Colonic mucosa (tissue), 4 donors: ENCODE results near the gene SPATA16. TPM values are rescaled to one million over a fixed set of nuclear protein-coding genes. Genes with fewer than 3 reads are reported as not detected.

Source experiments
- DNase-seq: peaks from one replicate; pipeline ENCODE4 v3.0.0-alpha.2; 2020
- H3K27ac ChIP-seq: fragments of 200-600 bp; one replicate; pipeline ENCODE4 v1.8.0; 2021
- H3K27me3 ChIP-seq: fragments of 200-600 bp; one replicate; pipeline ENCODE4 v1.8.0; 2021
- H3K36me3 ChIP-seq: fragments of 200-600 bp; one replicate; pipeline ENCODE4 v1.8.0; 2021
- H3K4me1 ChIP-seq: fragments of 200-600 bp; one replicate; pipeline ENCODE4 v1.8.0; 2021; ENCODE audit warnings: mild to moderate bottlenecking
- H3K4me3 ChIP-seq: fragments of 200-600 bp; one replicate; pipeline ENCODE4 v1.8.0; 2021
- H3K9ac ChIP-seq, 2 donors: one replicate each; pipeline ENCODE4 v1.7.0; 2013; ENCODE audit warnings: control low read depth in 2 of 2, low read depth in 2 of 2, low read length in 2 of 2
- H3K9me3 ChIP-seq: fragments of 200-600 bp; one replicate; pipeline ENCODE4 v1.8.0; 2021
- intact Hi-C: fragments of 100-400 bp; cut with DNase I; formaldehyde crosslinking; loops from one replicate; pipeline ENCODE4 v1.14.1; 2022
- total RNA-seq, 2 donors: library from RNA; stranded (reverse); fragmentation: NEBNext Ultra II Directional in 1 of 2; extraction: Animal tissue kit (Norgen Biotek cat#: 25700) in 1 of 2; gene quantifications; one replicate each; pipeline ENCODE4 v1.2.1, GENCODE V29; 2021
- TF ChIP-seq, protein P1 (sequence below): fragments of 200-600 bp; IDR thresholded peaks from one replicate; pipeline ENCODE4 v1.8.0; 2022; ENCODE audit warnings: antibody characterized with exemption, mild to moderate bottlenecking
- donor health status: healthy.
- donor health status: DM: no; HTN: no; CAD: no.
- donor health status: DM: no; HTN: no; CAD: no.

Gene SPATA16
- total RNA-seq, 2 donors from 2014 or later = not detected

DNA sequence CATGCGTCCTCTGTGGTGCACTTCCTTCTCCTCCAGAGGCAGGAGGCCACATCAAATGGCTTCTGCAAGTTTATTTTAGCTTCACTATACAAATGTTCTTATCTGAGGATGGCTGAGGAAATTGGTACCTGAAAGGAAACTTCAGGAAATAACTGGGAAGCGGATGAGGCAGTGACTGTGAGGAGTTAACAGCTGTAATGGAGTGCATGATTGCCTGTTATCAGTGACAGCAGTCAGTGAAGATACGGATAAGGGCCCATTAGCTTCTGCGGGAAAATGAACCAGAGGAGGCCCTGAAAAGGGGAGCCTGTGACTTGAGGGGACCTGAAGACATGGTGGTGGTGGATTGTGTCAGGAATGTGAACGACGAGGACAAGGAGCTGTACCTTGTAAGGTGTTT lies 51.8 kb downstream of the SPATA16 start:
- intact Hi-C loops = no loop called here
- H3K9me3 ChIP-seq = no peaks in the 10 kb centered on the region
- H3K27me3 ChIP-seq = no peaks in the 10 kb centered on the region
- no peaks in the 10 kb centered on the region for H3K36me3 ChIP-seq
- TF ChIP-seq, protein P1, sequence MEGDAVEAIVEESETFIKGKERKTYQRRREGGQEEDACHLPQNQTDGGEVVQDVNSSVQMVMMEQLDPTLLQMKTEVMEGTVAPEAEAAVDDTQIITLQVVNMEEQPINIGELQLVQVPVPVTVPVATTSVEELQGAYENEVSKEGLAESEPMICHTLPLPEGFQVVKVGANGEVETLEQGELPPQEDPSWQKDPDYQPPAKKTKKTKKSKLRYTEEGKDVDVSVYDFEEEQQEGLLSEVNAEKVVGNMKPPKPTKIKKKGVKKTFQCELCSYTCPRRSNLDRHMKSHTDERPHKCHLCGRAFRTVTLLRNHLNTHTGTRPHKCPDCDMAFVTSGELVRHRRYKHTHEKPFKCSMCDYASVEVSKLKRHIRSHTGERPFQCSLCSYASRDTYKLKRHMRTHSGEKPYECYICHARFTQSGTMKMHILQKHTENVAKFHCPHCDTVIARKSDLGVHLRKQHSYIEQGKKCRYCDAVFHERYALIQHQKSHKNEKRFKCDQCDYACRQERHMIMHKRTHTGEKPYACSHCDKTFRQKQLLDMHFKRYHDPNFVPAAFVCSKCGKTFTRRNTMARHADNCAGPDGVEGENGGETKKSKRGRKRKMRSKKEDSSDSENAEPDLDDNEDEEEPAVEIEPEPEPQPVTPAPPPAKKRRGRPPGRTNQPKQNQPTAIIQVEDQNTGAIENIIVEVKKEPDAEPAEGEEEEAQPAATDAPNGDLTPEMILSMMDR = no peak
- H3K9ac ChIP-seq = no peak overlapping the region
- H3K4me3 ChIP-seq = no peak overlapping the region
- no peaks in the 10 kb centered on the region for H3K4me1 ChIP-seq
- H3K27ac ChIP-seq = no peak overlapping the region
- no peak for DNase-seq

DNA sequence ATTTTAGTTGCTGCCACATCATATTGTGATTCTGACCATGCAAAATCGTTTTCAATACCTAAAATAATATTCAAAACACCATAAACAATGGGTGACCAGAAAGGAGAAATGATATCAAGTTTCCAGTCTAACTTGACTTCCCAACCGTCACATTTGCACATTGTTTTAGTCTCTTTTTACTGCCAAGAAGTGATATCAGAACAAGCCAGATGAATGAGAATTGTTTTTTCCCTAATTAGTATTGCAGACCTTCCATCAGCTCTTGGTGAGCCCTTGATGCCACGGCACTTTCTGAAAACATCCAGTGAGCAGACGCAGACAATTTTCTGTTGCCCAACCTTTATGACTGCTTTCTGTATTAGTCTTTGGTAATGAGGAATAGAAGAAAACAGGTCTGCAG lies 62.5 kb downstream of the SPATA16 start:
- Histone ChIP-seq H3K4me1 (no peaks in the 10 kb centered on the region), H3K9ac (no peak overlapping the region), H3K27me3 (no peaks in the 10 kb centered on the region), H3K9me3 (no peaks in the 10 kb centered on the region), H3K4me3 (no peak overlapping the region), H3K27ac (no peak overlapping the region), H3K36me3 (no peaks in the 10 kb centered on the region)
- intact Hi-C loops = no loop called here
- TF ChIP-seq, protein P1 = no peak
- DNase-seq = no peak

DNA sequence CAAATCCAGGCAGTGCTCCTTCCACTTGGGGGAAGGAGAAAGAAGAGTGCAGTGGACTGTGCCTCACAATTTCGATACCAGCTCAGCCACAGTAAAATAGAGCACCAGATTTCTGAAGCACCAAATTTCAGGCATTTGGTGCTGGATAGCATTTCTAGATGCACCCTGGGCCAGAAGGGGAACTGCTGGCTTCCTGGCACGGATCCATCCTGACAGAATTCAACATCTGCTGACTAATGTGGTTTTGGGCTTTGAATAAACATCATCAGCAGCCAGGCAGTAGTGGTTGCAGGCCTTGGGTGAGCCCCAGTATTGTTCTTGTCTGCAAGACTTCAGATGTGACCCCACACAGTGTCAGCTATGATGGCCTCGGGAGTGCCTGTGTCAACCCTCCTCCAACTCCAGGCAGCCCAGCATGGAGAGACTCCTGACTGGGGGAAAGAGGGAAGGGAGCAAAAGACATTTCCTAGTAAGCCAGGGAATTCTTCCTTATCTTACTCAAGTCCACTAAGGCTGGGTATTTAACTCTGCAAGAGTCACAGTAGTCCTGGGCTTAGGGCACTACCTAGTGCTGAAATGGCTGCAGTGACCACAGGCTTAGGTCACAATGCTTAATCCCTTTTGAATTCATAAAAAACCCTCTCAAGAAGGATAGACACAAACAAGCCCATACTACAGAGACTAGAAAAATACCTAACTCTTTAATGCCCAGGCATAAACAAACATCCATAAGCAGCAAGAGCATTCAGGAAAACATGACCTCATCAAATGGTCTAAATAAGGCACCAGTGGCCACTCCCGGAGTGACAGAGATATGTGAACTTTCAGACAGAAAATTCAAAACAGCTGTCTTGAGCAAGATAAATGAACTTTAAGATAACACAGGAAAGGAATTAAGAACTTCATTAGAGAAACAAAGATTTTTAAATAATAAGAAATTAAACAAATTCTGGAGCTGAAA lies 74.7 kb downstream of the SPATA16 start:
- no peaks in the 10 kb centered on the region for H3K36me3 ChIP-seq
- no peaks in the 10 kb centered on the region for H3K4me1 ChIP-seq
- peaks cover 3% of the 10 kb centered on the region for H3K27me3 ChIP-seq
- intact Hi-C loops = no loop called here
- H3K9me3 ChIP-seq = no peaks in the 10 kb centered on the region
- no peak overlapping the region for H3K4me3 ChIP-seq
- H3K9ac ChIP-seq = no peak overlapping the region
- no peak overlapping the region for H3K27ac ChIP-seq
- DNase-seq = peak; percentile 18
- TF ChIP-seq, protein P1 = no peak

DNA sequence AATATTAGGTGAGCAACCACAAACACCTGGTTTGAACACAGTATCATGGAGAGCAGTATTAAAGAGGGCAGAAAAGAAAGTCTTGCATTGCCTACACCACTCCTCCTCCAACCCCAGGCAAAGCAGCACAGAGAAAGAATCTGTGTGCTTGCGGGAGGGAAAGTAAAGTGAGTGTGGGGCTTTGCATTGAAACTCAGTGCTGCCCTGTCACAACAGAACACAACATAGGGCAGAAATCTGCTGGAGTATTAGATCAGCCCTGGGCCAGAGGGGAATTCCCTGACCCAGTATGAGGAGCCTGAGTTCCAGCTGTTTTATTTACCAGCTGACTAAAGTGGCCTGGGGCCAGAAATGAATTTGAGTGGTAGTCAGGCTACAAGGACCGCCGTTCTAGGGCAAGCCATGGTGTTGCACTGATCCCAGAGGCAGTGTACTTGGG lies 75.5 kb downstream of the SPATA16 start:
- no peaks in the 10 kb centered on the region for H3K9me3 ChIP-seq
- no peaks in the 10 kb centered on the region for H3K36me3 ChIP-seq
- H3K9ac ChIP-seq = no peak overlapping the region
- peak; percentile 30 for DNase-seq
- no peak overlapping the region for H3K4me3 ChIP-seq
- intact Hi-C loops = no loop called here
- TF ChIP-seq, protein P1 = no peak
- H3K27ac ChIP-seq = no peak overlapping the region
- peaks cover 3% of the 10 kb centered on the region for H3K27me3 ChIP-seq
- H3K4me1 ChIP-seq = no peaks in the 10 kb centered on the region

DNA sequence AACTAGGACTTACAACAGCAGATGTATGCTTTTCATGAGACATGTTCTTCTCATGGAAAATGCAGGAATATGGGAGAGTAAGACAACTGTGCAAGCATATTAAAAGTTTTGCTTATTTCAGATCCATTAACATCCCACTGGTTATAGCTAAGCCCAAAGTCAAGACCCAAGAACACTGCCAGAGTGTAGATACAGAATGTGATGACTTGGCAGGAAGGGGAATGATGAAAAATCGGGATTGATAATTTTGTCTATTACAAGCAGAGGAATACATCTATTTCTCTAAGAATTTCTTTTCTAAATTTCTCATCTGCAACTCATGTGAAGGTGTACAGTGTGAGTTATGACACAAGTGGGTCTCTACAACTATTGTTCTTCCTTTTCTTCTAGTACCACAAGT lies 76.4 kb downstream of the SPATA16 start:
- H3K4me1 ChIP-seq = no peaks in the 10 kb centered on the region
- H3K9me3 ChIP-seq = no peaks in the 10 kb centered on the region
- intact Hi-C loops = no loop called here
- no peak overlapping the region for H3K9ac ChIP-seq
- no peak for DNase-seq
- no peak overlapping the region for H3K4me3 ChIP-seq
- TF ChIP-seq, protein P1 = no peak
- H3K27me3 ChIP-seq = peaks cover 3% of the 10 kb centered on the region
- no peaks in the 10 kb centered on the region for H3K36me3 ChIP-seq
- no peak overlapping the region for H3K27ac ChIP-seq
